ENCODE measurements around the gene WDR7. TPM values are rescaled to one million over a fixed set of nuclear protein-coding genes. Genes with fewer than 3 reads are reported as not detected.

WDR7 gene
- total RNA-seq, 2 donors from 2014 or later = 22.3 to 24.0 TPM

DNA sequence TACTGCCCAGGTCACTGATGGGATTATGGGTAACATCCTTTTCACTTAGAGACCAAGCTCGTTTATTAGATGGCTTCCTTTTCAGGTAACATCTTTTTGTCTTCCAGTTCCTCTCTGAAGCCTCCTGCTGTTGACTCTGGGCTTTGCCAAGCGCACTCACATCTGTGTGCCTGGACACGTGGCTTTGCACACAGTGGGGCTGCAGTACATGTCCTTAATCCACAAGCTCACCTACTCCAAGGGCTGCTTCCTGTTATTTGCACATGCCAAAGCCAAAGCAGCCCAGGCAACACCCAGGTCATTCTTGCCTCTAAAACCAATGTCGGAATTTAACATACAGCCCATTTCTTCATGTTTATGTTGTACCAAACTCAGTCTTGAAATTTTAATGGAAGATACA, 371.6 kb downstream of the WDR7 start:
- Histone ChIP-seq H3K4me3 (no peak overlapping the region), H3K27ac (no peak overlapping the region), H3K9me3 (no peaks in the 10 kb centered on the region), H3K27me3 (no peaks in the 10 kb centered on the region), H3K4me1 (no peaks in the 10 kb centered on the region), H3K36me3 (peaks cover 11% of the 10 kb centered on the region)
- TF ChIP-seq, protein P1, sequence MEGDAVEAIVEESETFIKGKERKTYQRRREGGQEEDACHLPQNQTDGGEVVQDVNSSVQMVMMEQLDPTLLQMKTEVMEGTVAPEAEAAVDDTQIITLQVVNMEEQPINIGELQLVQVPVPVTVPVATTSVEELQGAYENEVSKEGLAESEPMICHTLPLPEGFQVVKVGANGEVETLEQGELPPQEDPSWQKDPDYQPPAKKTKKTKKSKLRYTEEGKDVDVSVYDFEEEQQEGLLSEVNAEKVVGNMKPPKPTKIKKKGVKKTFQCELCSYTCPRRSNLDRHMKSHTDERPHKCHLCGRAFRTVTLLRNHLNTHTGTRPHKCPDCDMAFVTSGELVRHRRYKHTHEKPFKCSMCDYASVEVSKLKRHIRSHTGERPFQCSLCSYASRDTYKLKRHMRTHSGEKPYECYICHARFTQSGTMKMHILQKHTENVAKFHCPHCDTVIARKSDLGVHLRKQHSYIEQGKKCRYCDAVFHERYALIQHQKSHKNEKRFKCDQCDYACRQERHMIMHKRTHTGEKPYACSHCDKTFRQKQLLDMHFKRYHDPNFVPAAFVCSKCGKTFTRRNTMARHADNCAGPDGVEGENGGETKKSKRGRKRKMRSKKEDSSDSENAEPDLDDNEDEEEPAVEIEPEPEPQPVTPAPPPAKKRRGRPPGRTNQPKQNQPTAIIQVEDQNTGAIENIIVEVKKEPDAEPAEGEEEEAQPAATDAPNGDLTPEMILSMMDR (IDR thresholded peaks at IDR 0.05) = no peak
- no peak for DNase-seq (ENCODE audit: low spot score)

DNA sequence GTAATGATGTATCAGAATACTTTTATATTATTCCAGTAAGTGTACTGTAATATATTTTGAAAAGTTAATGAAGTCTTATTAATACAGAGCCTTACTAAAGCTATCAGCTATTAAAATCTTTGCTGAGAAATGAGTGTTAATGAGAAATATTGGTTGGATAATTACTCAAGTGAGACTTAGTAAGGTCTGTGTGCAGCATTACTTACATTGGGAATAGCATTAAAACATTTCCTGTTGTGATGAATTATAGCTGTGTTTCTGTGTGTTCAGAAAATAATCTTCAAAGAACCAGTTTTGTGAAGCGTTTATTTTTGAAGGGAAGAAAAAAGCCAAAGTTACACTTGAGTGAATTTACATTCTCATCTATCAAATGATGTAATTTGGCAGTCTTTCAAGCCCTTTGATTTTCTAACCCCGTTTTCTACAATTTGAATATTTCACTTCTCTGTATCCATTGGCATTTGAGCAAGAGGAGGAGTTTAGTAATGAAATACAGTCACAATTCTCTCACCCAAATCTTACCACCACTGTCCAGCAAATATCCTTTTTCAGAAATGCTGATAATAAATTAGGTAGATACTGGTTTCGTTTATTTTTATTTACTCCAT, 372.2 kb downstream of the WDR7 start:
- TF ChIP-seq, protein P1 (IDR thresholded peaks at IDR 0.05) = no peak
- no peaks in the 10 kb centered on the region for H3K27me3 ChIP-seq
- H3K9me3 ChIP-seq = no peaks in the 10 kb centered on the region
- no peak overlapping the region for H3K4me3 ChIP-seq
- peaks cover 14% of the 10 kb centered on the region for H3K36me3 ChIP-seq
- no peak for DNase-seq (ENCODE audit: low spot score)
- no peak overlapping the region for H3K27ac ChIP-seq
- no peaks in the 10 kb centered on the region for H3K4me1 ChIP-seq

DNA sequence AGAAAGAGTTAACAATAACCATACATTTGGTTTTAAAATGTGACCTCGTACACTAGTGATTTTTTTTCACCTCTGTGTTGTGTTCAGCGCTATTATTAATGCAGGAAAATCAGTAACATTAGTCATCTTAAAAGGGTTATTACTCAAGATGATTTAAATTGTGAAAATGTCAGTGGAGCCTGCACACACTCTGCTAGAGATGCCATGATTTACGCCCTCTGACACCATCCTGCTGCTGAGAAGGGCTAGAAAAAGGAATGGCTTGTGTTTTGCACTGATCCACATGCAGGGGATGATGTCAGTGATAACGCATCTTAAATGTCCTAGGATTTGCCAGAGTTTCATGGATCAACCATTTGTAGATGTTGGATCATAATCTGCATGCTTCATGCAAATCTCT, 374.4 kb downstream of the WDR7 start:
- TF ChIP-seq, protein P1 (IDR thresholded peaks at IDR 0.05) = no peak
- Histone ChIP-seq H3K36me3 (peaks cover 23% of the 10 kb centered on the region), H3K27me3 (no peaks in the 10 kb centered on the region), H3K9me3 (no peaks in the 10 kb centered on the region), H3K27ac (no peak overlapping the region), H3K4me3 (no peak overlapping the region), H3K4me1 (no peaks in the 10 kb centered on the region)
- DNase-seq (ENCODE audit: low spot score) = no peak

DNA sequence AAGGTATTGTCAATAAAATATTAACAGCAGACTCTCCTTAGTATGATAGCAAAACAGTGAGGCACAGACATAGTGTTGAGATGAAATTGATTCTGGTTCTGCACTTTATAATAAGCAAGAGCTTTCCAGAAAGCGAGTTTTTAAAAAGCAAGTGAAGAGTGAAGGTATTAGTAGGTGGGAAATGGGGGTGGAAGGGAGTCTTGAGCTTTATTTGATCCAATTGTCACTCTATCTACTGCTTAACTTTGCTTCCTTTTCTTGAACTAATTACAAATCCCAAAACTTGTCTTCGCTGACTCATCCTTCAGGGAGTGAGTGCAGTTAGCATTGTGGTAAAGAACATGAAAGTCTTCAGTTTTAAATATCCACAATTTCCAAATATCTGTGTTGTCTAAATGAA, 375.2 kb downstream of the WDR7 start:
- TF ChIP-seq, protein P1 (IDR thresholded peaks at IDR 0.05) = no peak
- H3K9me3 ChIP-seq = no peaks in the 10 kb centered on the region
- H3K27ac ChIP-seq = no peak overlapping the region
- H3K4me1 ChIP-seq = no peaks in the 10 kb centered on the region
- no peak for DNase-seq (ENCODE audit: low spot score)
- no peaks in the 10 kb centered on the region for H3K27me3 ChIP-seq
- peaks cover 24% of the 10 kb centered on the region for H3K36me3 ChIP-seq
- no peak overlapping the region for H3K4me3 ChIP-seq

DNA sequence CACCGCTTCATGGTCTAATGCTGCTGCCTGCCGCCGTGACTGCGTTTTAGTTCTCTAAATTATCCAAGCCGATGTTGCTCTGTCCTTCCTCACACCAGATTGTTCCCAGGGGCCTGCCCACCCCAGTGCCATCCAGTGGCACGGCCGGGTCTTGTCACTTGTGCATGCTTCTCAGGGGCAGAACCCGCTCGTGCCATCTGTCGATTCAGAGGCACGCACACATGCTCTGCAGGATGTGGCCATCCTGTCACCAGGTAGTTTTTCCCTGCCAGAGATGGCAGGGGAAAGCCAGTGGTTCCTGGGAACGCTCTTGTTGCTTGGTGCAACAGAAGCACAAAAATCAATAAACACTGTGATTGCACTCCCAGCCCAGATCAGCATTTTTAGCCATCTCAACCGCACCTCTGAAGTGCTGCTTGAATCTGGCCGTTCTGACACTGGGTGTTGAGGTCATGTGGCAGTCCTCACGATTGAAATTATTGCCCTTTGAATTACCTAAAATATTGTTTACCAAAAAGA, 376.1 kb downstream of the WDR7 start:
- Histone ChIP-seq H3K27me3 (no peaks in the 10 kb centered on the region), H3K9me3 (no peaks in the 10 kb centered on the region), H3K4me1 (no peaks in the 10 kb centered on the region), H3K36me3 (peaks cover 28% of the 10 kb centered on the region), H3K4me3 (no peak overlapping the region), H3K27ac (no peak overlapping the region)
- DNase-seq (ENCODE audit: low spot score) = no peak
- TF ChIP-seq, protein P1 (IDR thresholded peaks at IDR 0.05) = no peak

DNA sequence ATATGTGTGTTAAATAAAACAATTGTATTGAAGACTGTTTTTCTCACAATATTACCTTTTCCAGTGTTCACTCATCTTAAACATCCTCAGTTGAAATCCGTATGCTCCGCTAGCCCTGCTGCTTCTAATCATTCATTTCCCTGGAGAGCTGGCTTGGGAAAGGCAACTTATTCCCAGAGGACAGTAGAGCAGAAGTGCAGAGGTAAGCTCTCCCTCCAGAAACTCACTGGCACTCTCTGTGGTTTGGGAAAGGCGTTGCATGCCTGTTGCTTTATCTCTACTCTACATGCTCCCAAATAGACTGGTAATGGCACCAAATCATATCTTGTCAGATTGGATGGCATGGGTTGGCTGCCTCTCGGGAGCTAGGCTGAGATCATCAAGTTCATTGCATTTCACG, 378.6 kb downstream of the WDR7 start:
- Histone ChIP-seq H3K27ac (no peak overlapping the region), H3K9me3 (no peaks in the 10 kb centered on the region), H3K27me3 (no peaks in the 10 kb centered on the region), H3K4me3 (no peak overlapping the region), H3K4me1 (no peaks in the 10 kb centered on the region), H3K36me3 (peaks cover 28% of the 10 kb centered on the region)
- TF ChIP-seq, protein P1 (IDR thresholded peaks at IDR 0.05) = no peak
- no peak for DNase-seq (ENCODE audit: low spot score)

Data from right atrium auricular region (tissue), 2 donors.